Stimulated activated CD4-positive, alpha-beta T cell treated with anti-CD3 and anti-CD28 coated beads, Interleukin-12 subunit alpha, Interleukin-12 subunit beta, amount 100 ng/mL, for 48 hours (primary cell): ENCODE measurements around the gene CAND2.

ENCODE experiments used
- DNase-seq, 3 donors: peaks; one replicate each; pipeline ENCODE4 v3.0.0-alpha.2; 2020; ENCODE audit warnings: low read depth in 2 of 3, low spot score in 1 of 3

Gene CAND2

GRCh38 chr3:12799525-12800440 is 3.3 kb downstream of the CAND2 start:
- no peak for DNase-seq

GRCh38 chr3:12803371-12803770 is 6.9 kb downstream of the CAND2 start:
- no peak for DNase-seq

- DNase-seq, result no peak
Measured at GRCh38 chr3:12807066-12807465, 10.6 kb downstream of the CAND2 start.

GRCh38 chr3:12807601-12808359 is 11.3 kb downstream of the CAND2 start:
- no peak for DNase-seq

- no peak for DNase-seq
Measured at GRCh38 chr3:12808587-12808986, 12.1 kb downstream of the CAND2 start.

- DNase-seq, result no peak
Measured at GRCh38 chr3:12809001-12809400, 12.5 kb downstream of the CAND2 start.

GRCh38 chr3:12809435-12809834 is 13.0 kb downstream of the CAND2 start:
- no peak for DNase-seq

GRCh38 chr3:12810013-12810780 is 13.7 kb downstream of the CAND2 start:
- peak; percentile 84 to 92 (median 90) for DNase-seq

- DNase-seq, result no peak
Measured at GRCh38 chr3:12810961-12811360, 14.5 kb downstream of the CAND2 start.

GRCh38 chr3:12812812-12813211 is 16.3 kb downstream of the CAND2 start:
- no peak for DNase-seq

- no peak for DNase-seq
Measured at GRCh38 chr3:12813967-12814366, 17.5 kb downstream of the CAND2 start.

- no peak for DNase-seq
Measured at GRCh38 chr3:12815078-12815477, 18.6 kb downstream of the CAND2 start.

- DNase-seq, result no peak
Measured at GRCh38 chr3:12815719-12816118, 19.2 kb downstream of the CAND2 start.

- DNase-seq, result no peak
Measured at GRCh38 chr3:12816521-12817342, 20.3 kb downstream of the CAND2 start.

- DNase-seq, result no peak
Measured at GRCh38 chr3:12817343-12817710, 20.8 kb downstream of the CAND2 start.

- DNase-seq, result no peak
Measured at GRCh38 chr3:12818273-12818672, 21.8 kb downstream of the CAND2 start.

- DNase-seq, result no peak
Measured at GRCh38 chr3:12818773-12819172, 22.3 kb downstream of the CAND2 start.

GRCh38 chr3:12822725-12823373 is 26.4 kb downstream of the CAND2 start:
- DNase-seq, result no peak

- no peak for DNase-seq
Measured at GRCh38 chr3:12824299-12824698, 27.8 kb downstream of the CAND2 start.

GRCh38 chr3:12825156-12825555 is 28.7 kb downstream of the CAND2 start:
- no peak for DNase-seq
